NCI-H345 treated with DMSO at 0.1 percent for 48 hours (cell line): ENCODE data around the gene MRFAP1L1.

Experiments used
- DNase-seq: peaks from one replicate; lab custom pipeline; 2025; ENCODE audit not compliant: unreplicated experiment; lab: John Stamatoyannopoulos, UW

MRFAP1L1 gene

GRCh38 chr4:6663596-6664393 lies 45.9 kb downstream of the MRFAP1L1 start:
- DNase-seq = no peak

DNA sequence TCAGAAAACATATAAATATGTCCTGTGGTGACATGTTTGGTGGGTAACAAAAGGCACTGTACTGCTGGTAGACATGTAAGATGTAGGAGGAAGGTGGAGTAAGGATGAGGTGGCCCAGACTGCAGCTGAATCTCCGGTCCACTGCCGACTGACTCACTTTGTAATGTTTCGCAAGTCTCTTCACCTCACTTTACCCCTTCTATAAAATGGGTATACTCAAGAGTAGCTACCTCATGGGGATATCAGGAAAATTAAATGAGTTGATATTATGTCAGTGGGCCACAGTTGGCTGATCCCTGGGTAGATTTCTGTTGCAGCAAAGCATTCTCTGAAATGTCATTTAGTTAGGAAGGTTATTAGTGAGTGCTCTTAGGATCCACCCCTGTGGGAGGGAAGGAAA lies 47.1 kb downstream of the MRFAP1L1 start:
- no peak for DNase-seq

GRCh38 chr4:6660430-6660829 lies 49.2 kb downstream of the MRFAP1L1 start:
- no peak for DNase-seq

- no peak for DNase-seq
Observed at GRCh38 chr4:6659897-6660296, 49.8 kb downstream of the MRFAP1L1 start.

- DNase-seq = no peak
Observed at GRCh38 chr4:6658597-6659075, 51.0 kb downstream of the MRFAP1L1 start.

DNA sequence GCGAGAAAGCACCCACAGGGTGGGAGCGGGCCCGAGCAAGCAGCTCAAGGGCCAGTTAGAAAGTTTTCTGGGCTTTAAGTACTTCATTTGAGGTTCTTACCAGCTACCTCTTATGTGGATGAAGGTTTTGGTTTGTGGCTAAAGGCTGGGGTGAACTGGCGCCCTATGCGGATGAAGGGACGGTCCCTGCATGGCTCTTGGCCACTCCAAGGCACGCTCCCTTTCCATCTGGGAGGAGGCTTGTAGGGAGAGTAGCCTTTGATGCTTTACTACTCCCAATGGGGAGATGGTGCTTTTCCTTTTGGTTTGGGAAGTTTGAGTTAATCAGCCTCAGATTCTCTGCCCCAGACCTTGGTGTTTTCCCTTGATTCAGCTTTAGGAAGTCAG lies 51.5 kb downstream of the MRFAP1L1 start:
- DNase-seq = no peak
